Measurements from ENCODE around the gene EPB41L2.

Gene EPB41L2

DNA sequence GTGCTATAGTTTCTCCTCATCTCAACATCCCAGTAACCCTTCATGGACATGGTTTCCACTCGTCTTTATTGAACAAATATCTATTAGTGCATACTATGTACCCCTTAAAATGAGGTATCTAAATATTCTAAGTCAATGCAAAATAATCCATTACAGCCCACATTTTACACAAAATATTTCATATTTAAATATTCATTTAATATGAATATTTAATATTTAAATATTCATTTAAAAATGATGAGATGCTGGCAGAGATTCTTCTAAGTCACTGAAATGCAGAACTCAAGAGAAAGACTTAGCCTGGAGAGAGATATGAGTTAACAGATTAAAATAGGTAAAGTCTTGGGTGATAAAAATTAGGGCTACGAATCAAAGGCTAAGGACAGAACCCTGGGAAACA lies 17.9 kb downstream of the EPB41L2 start:
- TF ChIP-seq POLR2AphosphoS5 (IDR thresholded peaks at IDR 0.05; ENCODE audit: low read depth, low read length): no peak
- TF ChIP-seq FOXP2 (optimal IDR thresholded peaks at IDR 0.05; ENCODE audit: borderline replicate concordance, extremely low read depth, extremely low read length, insufficient read depth): no peak
- TF ChIP-seq TAF1 (IDR thresholded peaks at IDR 0.05; ENCODE audit: borderline replicate concordance, insufficient read depth, low read length): no peak
- TF ChIP-seq SIN3A (IDR thresholded peaks at IDR 0.05; ENCODE audit: borderline replicate concordance, insufficient read depth, low read length): no peak
- TF ChIP-seq, protein P1, sequence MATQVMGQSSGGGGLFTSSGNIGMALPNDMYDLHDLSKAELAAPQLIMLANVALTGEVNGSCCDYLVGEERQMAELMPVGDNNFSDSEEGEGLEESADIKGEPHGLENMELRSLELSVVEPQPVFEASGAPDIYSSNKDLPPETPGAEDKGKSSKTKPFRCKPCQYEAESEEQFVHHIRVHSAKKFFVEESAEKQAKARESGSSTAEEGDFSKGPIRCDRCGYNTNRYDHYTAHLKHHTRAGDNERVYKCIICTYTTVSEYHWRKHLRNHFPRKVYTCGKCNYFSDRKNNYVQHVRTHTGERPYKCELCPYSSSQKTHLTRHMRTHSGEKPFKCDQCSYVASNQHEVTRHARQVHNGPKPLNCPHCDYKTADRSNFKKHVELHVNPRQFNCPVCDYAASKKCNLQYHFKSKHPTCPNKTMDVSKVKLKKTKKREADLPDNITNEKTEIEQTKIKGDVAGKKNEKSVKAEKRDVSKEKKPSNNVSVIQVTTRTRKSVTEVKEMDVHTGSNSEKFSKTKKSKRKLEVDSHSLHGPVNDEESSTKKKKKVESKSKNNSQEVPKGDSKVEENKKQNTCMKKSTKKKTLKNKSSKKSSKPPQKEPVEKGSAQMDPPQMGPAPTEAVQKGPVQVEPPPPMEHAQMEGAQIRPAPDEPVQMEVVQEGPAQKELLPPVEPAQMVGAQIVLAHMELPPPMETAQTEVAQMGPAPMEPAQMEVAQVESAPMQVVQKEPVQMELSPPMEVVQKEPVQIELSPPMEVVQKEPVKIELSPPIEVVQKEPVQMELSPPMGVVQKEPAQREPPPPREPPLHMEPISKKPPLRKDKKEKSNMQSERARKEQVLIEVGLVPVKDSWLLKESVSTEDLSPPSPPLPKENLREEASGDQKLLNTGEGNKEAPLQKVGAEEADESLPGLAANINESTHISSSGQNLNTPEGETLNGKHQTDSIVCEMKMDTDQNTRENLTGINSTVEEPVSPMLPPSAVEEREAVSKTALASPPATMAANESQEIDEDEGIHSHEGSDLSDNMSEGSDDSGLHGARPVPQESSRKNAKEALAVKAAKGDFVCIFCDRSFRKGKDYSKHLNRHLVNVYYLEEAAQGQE (IDR thresholded peaks at IDR 0.05; ENCODE audit: insufficient read depth in 1 of 2, low read depth in 2 of 2, low read length in 2 of 2): no peak

DNA sequence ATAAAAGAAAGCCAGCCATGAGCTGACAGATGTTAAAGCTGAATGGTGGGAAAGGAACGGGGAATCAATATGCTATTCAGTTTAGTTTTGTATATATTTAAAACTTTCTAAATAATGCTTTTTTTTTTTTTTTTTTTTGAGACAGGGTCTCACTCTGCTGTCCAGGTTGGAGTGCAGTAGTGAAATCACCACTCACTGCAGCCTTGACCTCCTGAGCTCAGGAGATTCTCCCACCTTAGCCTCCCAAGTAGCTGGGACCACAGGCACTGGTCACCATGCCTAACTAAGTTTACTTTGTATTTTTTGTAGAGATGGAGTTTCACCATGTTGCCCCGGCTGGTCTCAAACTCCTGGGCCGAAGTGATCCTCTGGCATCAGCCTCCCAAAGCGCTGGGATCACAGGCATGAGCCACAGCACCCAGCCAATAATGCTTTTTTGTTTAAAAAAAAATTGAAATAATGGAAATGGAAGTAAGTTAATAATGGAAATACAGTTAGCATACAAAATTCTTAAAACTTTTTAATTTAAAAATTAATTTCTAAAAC lies 19.1 kb downstream of the EPB41L2 start:
- TF ChIP-seq, protein P1 (IDR thresholded peaks at IDR 0.05; ENCODE audit: insufficient read depth in 1 of 2, low read depth in 2 of 2, low read length in 2 of 2): no peak
- TF ChIP-seq FOXP2 (optimal IDR thresholded peaks at IDR 0.05; ENCODE audit: borderline replicate concordance, extremely low read depth, extremely low read length, insufficient read depth) (no peak), TAF1 (IDR thresholded peaks at IDR 0.05; ENCODE audit: borderline replicate concordance, insufficient read depth, low read length) (no peak), SIN3A (IDR thresholded peaks at IDR 0.05; ENCODE audit: borderline replicate concordance, insufficient read depth, low read length) (no peak), POLR2AphosphoS5 (IDR thresholded peaks at IDR 0.05; ENCODE audit: low read depth, low read length) (no peak)

DNA sequence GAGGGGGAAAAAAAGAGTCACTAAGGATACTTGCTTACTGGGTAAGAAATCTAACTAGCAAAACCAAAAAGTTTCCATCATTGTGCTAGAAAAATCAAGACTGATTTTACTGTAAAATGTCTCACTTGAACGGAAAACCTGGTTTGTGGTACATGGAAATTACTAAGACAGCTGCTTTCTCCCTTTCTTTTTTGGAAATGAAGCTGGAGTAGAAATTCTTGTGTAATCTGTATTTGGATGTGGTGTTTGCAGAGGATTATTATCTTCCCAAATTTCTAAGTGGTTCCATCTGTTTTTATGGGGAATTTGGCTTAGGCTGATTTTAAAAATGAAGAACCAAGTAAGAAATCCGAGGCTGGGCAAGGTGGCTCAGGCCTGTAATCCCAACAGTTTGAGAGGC lies 20.4 kb downstream of the EPB41L2 start:
- TF ChIP-seq SIN3A (IDR thresholded peaks at IDR 0.05; ENCODE audit: borderline replicate concordance, insufficient read depth, low read length): no peak
- TF ChIP-seq, protein P1 (IDR thresholded peaks at IDR 0.05; ENCODE audit: insufficient read depth in 1 of 2, low read depth in 2 of 2, low read length in 2 of 2): no peak

DNA sequence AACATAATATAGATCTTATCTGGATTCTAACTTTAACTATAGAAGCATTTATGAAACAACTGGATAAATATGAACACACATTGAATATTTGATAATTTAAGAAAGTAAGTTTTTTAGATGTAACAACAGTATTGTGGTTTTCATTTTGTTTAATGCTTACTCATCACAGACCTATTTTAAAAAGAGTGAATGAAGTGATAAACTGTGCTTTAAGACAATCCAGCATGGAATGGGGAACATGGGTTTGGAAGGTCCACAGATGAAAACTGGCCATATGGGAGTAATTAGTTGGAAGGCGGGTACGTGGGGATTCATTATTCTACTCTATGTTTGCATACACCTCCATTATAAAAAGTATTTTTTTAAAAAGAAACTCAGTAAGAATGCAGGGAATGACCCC lies 21.2 kb downstream of the EPB41L2 start:
- TF ChIP-seq TAF1 (IDR thresholded peaks at IDR 0.05; ENCODE audit: borderline replicate concordance, insufficient read depth, low read length): no peak
- no peak for TF ChIP-seq FOXP2 (optimal IDR thresholded peaks at IDR 0.05; ENCODE audit: borderline replicate concordance, extremely low read depth, extremely low read length, insufficient read depth)
- TF ChIP-seq POLR2AphosphoS5 (IDR thresholded peaks at IDR 0.05; ENCODE audit: low read depth, low read length): no peak
- no peak for TF ChIP-seq SIN3A (IDR thresholded peaks at IDR 0.05; ENCODE audit: borderline replicate concordance, insufficient read depth, low read length)
- TF ChIP-seq, protein P1 (IDR thresholded peaks at IDR 0.05; ENCODE audit: insufficient read depth in 1 of 2, low read depth in 2 of 2, low read length in 2 of 2): no peak

DNA sequence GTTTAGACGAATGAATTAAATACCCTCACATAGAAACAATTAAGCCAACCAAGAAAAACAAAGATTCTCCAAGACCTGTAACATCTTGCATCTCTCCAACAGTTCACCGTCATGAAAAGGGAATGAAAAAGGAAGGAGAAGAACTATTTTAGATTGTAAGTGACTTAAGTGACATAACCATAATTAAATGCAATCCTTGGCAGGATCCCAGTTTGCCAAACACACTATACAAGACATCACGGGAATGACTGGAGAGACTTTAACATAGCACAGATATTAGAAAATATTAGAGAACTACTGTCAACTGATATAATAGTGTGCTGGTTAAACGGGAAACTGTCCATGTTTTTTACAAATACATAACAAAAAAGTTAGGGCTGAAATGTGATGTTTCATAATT lies 22.2 kb downstream of the EPB41L2 start:
- TF ChIP-seq, protein P1 (IDR thresholded peaks at IDR 0.05; ENCODE audit: insufficient read depth in 1 of 2, low read depth in 2 of 2, low read length in 2 of 2): no peak
- TF ChIP-seq SIN3A (IDR thresholded peaks at IDR 0.05; ENCODE audit: borderline replicate concordance, insufficient read depth, low read length) (no peak), TAF1 (IDR thresholded peaks at IDR 0.05; ENCODE audit: borderline replicate concordance, insufficient read depth, low read length) (no peak), POLR2AphosphoS5 (IDR thresholded peaks at IDR 0.05; ENCODE audit: low read depth, low read length) (no peak), FOXP2 (optimal IDR thresholded peaks at IDR 0.05; ENCODE audit: borderline replicate concordance, extremely low read depth, extremely low read length, insufficient read depth) (no peak)
